Fibroblast of skin of abdomen (primary cell): ENCODE data around the gene BAHCC1.

ENCODE experiments used
- DNase-seq: peaks from one replicate; pipeline ENCODE4 v3.0.0-alpha.2; 2013

The BAHCC1 gene

GRCh38 chr17:81482673-81483072, 87.4 kb downstream of the BAHCC1 start:
- DNase-seq: no peak

- no peak for DNase-seq
Observed at GRCh38 chr17:81483085-81483861, 88.0 kb downstream of the BAHCC1 start.

GRCh38 chr17:81483862-81484194, 88.6 kb downstream of the BAHCC1 start:
- DNase-seq: no peak

- peak; percentile 75 for DNase-seq
Observed at GRCh38 chr17:81484195-81484979, 89.1 kb downstream of the BAHCC1 start.

- DNase-seq: no peak
Observed at GRCh38 chr17:81486199-81486810, 91.0 kb downstream of the BAHCC1 start.

- DNase-seq: no peak
Observed at GRCh38 chr17:81487089-81487486, 91.8 kb downstream of the BAHCC1 start.

GRCh38 chr17:81487487-81488275, 92.4 kb downstream of the BAHCC1 start:
- peak; percentile 78 for DNase-seq

GRCh38 chr17:81488276-81488860, 93.1 kb downstream of the BAHCC1 start:
- no peak for DNase-seq

GRCh38 chr17:81489012-81489997, 94.0 kb downstream of the BAHCC1 start:
- no peak for DNase-seq

GRCh38 chr17:81489998-81490992, 95.0 kb downstream of the BAHCC1 start:
- DNase-seq: no peak

GRCh38 chr17:81491181-81491581, 95.9 kb downstream of the BAHCC1 start:
- no peak for DNase-seq

- no peak for DNase-seq
Observed at GRCh38 chr17:81491761-81492160, 96.5 kb downstream of the BAHCC1 start.

GRCh38 chr17:81492202-81492601, 96.9 kb downstream of the BAHCC1 start:
- no peak for DNase-seq

- DNase-seq: no peak
Observed at GRCh38 chr17:81492706-81493105, 97.4 kb downstream of the BAHCC1 start.

GRCh38 chr17:81493198-81494038, 98.2 kb downstream of the BAHCC1 start:
- DNase-seq: no peak

GRCh38 chr17:81494626-81495377, 99.5 kb downstream of the BAHCC1 start:
- DNase-seq: no peak

- no peak for DNase-seq
Observed at GRCh38 chr17:81498953-81499600, 103.8 kb downstream of the BAHCC1 start.

GRCh38 chr17:81499601-81499970, 104.3 kb downstream of the BAHCC1 start:
- DNase-seq: no peak
